Measurements from ENCODE around the gene SART3. TPM values are rescaled to one million over a fixed set of nuclear protein-coding genes. Genes with fewer than 3 reads are reported as not detected.

Gene SART3
- total RNA-seq, 4 donors from 2014 or later: 46.1 to 77.0 (median 62.8) TPM

DNA sequence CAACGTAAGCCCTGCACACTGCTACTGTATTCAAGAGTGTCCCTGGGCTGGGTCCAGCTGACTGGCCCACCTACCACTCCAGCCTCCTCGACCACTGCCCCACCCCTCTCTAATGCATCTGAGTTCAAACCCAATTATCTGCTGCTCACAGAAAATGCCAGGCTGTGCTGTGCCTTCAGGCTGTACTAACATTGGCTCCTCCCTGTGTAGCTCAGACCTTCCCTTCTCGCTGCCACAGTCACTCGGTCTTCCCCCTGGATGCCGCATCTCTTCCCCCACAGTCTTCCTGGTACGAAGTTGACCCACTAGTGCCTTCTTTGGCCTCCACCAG lies 33.8 kb downstream of the SART3 start:
- no peak for DNase-seq (ENCODE audit: low spot score in 2 of 2)
- 86% methylated on average over 6 of the region's 6 CpGs for WGBS
- TF ChIP-seq, protein P1, sequence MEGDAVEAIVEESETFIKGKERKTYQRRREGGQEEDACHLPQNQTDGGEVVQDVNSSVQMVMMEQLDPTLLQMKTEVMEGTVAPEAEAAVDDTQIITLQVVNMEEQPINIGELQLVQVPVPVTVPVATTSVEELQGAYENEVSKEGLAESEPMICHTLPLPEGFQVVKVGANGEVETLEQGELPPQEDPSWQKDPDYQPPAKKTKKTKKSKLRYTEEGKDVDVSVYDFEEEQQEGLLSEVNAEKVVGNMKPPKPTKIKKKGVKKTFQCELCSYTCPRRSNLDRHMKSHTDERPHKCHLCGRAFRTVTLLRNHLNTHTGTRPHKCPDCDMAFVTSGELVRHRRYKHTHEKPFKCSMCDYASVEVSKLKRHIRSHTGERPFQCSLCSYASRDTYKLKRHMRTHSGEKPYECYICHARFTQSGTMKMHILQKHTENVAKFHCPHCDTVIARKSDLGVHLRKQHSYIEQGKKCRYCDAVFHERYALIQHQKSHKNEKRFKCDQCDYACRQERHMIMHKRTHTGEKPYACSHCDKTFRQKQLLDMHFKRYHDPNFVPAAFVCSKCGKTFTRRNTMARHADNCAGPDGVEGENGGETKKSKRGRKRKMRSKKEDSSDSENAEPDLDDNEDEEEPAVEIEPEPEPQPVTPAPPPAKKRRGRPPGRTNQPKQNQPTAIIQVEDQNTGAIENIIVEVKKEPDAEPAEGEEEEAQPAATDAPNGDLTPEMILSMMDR (IDR thresholded peaks at IDR 0.05): no peak
- TF ChIP-seq EP300 (IDR thresholded peaks at IDR 0.05) (no peak), POLR2A (IDR thresholded peaks at IDR 0.05) (no peak), POLR2AphosphoS5 (IDR thresholded peaks at IDR 0.05) (no peak)

DNA sequence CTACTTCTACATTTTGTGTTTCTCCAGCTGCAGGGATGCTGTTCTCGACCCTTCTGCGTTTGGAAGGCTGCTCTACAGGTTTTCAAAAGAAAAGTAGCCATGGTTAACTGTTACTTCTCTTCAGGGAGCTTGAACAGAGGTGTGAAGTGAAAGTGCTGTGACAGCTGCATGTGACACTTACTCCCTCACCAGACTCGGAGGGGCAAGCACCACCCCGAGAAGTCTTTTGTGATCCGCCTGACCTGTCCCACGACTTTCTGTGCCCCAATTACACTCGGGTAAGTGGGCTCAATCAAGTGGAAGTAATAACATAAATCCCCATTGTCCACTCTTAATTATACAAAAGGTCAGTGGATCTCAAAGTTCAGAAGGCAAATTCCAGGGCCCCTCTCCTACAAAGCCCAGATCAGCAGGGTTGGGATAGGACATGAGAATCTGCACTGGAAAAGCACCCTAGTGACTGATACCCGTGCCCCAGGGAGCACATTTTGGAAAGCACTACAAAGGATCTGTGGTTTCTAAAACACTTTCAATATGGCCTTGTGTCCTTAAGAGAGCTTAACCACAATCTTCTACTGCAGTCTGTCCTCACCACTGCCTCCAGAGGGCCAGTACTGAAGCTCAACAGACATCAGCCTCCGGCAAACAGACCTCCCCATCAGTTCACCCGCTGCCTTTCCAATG lies 34.3 kb downstream of the SART3 start:
- H3K4me1 ChIP-seq: no peaks in the 10 kb centered on the region
- peaks cover 99% of the 10 kb centered on the region for H3K36me3 ChIP-seq
- DNase-seq (ENCODE audit: low spot score in 2 of 2): no peak
- no peak overlapping the region for H3K4me3 ChIP-seq
- H3K9me3 ChIP-seq: no peaks in the 10 kb centered on the region
- TF ChIP-seq EP300 (IDR thresholded peaks at IDR 0.05) (no peak), POLR2A (IDR thresholded peaks at IDR 0.05) (no peak), POLR2AphosphoS5 (IDR thresholded peaks at IDR 0.05) (no peak)
- TF ChIP-seq, protein P1 (IDR thresholded peaks at IDR 0.05): no peak
- no peak overlapping the region for H3K27ac ChIP-seq
- H3K27me3 ChIP-seq: no peaks in the 10 kb centered on the region
- 82% methylated on average over 10 of the region's 10 CpGs for WGBS

More for the DNA sequence above, 33.8 kb downstream of the SART3 start:
- Histone ChIP-seq H3K36me3 (peaks cover 99% of the 10 kb centered on the region), H3K4me3 (no peak overlapping the region), H3K4me1 (no peaks in the 10 kb centered on the region), H3K27me3 (no peaks in the 10 kb centered on the region), H3K9me3 (no peaks in the 10 kb centered on the region), H3K27ac (no peak overlapping the region)

DNA sequence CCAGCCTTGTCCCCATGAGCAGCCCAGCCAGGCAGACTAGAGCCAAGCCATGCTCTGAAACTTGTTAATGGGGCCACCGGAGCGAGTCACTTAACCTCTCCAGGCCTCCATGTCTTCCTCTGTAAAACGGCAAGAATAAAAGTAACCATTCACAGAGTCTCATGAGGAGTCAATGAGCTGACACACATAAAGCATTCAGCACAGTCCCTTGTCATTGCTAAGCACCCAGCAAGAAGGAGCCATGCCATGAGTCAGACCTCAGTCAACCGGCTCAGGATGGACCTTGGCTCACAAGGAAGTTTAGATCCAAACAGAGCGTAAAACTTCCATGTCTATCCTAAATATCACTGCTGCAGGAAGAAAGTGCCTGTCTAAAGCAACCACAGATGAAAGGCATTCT lies 35.3 kb downstream of the SART3 start:
- WGBS: 88% methylated on average over 5 of the region's 5 CpGs
- H3K36me3 ChIP-seq: peaks cover 99% of the 10 kb centered on the region
- no peak for DNase-seq (ENCODE audit: low spot score in 2 of 2)
- no peaks in the 10 kb centered on the region for H3K4me1 ChIP-seq
- H3K9me3 ChIP-seq: no peaks in the 10 kb centered on the region
- H3K27me3 ChIP-seq: no peaks in the 10 kb centered on the region
- TF ChIP-seq POLR2AphosphoS5 (IDR thresholded peaks at IDR 0.05) (no peak), EP300 (IDR thresholded peaks at IDR 0.05) (no peak), POLR2A (IDR thresholded peaks at IDR 0.05) (no peak)
- TF ChIP-seq, protein P1 (IDR thresholded peaks at IDR 0.05): no peak
- H3K27ac ChIP-seq: no peak overlapping the region
- H3K4me3 ChIP-seq: no peak overlapping the region

DNA sequence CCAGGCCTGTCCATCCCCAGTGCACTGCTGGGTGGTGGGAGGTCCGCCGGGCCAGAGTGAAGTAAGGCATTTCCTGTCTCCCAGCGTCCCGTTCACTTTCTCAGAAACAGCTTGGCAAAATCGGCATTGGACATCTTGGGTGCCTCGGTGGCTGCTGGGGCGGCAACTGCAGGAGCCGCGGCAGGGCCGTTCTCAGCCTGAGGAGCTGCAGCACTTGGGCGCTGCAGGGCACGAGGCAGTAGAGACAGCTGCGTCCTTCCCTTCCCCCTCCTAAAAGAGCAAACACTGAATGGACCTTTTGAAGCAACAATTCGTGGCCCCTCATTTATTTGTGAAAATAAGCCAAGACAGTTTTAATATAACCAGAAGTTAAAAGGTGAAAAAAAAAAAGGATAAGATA lies 37.6 kb downstream of the SART3 start:
- H3K4me3 ChIP-seq: no peak overlapping the region
- no peaks in the 10 kb centered on the region for H3K27me3 ChIP-seq
- peaks cover 96% of the 10 kb centered on the region for H3K36me3 ChIP-seq
- no peaks in the 10 kb centered on the region for H3K9me3 ChIP-seq
- no peaks in the 10 kb centered on the region for H3K4me1 ChIP-seq
- H3K27ac ChIP-seq: no peak overlapping the region
- DNase-seq (ENCODE audit: low spot score in 2 of 2): no peak
- no peak for TF ChIP-seq POLR2AphosphoS5 (IDR thresholded peaks at IDR 0.05)
- WGBS: 78% methylated on average over 12 of the region's 14 CpGs

DNA sequence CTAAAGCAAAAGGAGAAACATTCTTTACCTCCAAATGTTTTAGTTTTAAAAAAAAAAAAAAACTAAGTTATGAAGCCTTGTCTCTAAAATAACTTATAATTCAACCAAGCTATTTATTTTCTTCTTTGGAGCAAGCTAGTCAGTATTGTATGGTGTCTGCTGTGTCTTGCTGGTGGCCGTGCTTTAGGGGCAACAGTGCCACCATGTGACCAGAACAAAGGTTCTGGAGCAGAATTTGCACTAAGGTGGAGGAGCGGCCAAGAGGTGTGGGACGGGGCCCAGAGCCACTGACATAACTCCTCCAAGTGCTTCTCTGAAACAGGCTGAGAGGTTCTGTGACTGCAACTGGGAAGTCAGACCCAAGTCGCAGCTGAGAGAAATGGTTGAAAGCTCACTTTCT lies 41.4 kb downstream of the SART3 start:
- peaks cover 68% of the 10 kb centered on the region for H3K36me3 ChIP-seq
- no peak overlapping the region for H3K4me3 ChIP-seq
- peaks cover 13% of the 10 kb centered on the region for H3K4me1 ChIP-seq
- TF ChIP-seq POLR2A (IDR thresholded peaks at IDR 0.05) (no peak), POLR2AphosphoS5 (IDR thresholded peaks at IDR 0.05) (no peak)
- no peaks in the 10 kb centered on the region for H3K27me3 ChIP-seq
- no peaks in the 10 kb centered on the region for H3K9me3 ChIP-seq
- no peak for DNase-seq (ENCODE audit: low spot score in 2 of 2)
- H3K27ac ChIP-seq: no peak overlapping the region
- WGBS: 77% methylated on average over 4 of the region's 4 CpGs

DNA sequence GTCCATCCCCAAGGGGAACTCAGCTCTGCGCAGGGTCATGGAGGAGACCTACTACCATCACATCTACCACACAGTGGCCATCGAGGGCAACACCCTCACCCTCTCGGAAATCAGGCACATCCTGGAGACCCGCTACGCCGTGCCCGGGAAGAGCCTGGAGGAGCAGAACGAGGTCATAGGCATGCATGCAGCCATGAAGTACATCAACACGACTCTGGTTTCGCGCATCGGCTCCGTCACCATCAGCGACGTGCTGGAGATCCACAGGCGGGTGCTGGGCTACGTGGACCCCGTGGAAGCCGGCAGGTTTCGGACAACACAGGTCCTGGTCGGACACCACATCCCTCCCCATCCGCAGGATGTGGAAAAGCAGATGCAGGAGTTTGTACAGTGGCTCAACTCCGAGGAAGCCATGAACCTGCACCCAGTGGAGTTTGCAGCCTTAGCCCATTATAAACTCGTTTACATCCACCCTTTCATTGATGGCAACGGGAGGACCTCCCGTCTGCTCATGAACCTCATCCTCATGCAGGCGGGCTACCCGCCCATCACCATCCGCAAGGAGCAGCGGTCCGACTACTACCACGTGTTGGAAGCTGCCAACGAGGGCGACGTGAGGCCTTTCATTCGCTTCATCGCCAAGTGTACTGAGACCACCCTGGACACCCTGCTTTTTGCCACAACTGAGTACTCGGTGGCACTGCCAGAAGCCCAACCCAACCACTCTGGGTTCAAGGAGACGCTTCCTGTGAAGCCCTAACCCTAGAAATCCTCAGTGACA lies 42.1 kb downstream of the SART3 start:
- Histone ChIP-seq H3K27ac (no peak overlapping the region), H3K36me3 (peaks cover 61% of the 10 kb centered on the region), H3K4me1 (peaks cover 16% of the 10 kb centered on the region), H3K9me3 (no peaks in the 10 kb centered on the region), H3K4me3 (no peak overlapping the region), H3K27me3 (no peaks in the 10 kb centered on the region)
- 92% methylated on average over 35 of the region's 39 CpGs for WGBS
- no peak for DNase-seq (ENCODE audit: low spot score in 2 of 2)
- TF ChIP-seq POLR2A (IDR thresholded peaks at IDR 0.05): no peak
- TF ChIP-seq, protein P1 (IDR thresholded peaks at IDR 0.05): no peak
- no peak for TF ChIP-seq POLR2AphosphoS5 (IDR thresholded peaks at IDR 0.05)
- TF ChIP-seq EP300 (IDR thresholded peaks at IDR 0.05): no peak
